Measurements from ENCODE around the gene PRICKLE2. TPM values are rescaled to one million over a fixed set of nuclear protein-coding genes. Genes with fewer than 3 reads are reported as not detected.

Gene PRICKLE2
- polyA plus RNA-seq, 3 donors: not detected

- Histone ChIP-seq H3K4me3 (replicated peaks in 1 of 3; ENCODE audit: low read depth in 2 of 3, low read length in 3 of 3) (no peak overlapping the region), H3K79me2 (ENCODE audit: insufficient read depth, low read length) (no peaks in the 10 kb centered on the region), H3K27ac (ENCODE audit: low read depth in 1 of 2, low read length in 2 of 2) (no peak overlapping the region), H3K4me2 (replicated peaks; ENCODE audit: extremely low read depth, low read length, poor library complexity, severe bottlenecking) (no peak overlapping the region), H3K9me3 (replicated peaks in 1 of 2; ENCODE audit: control insufficient read depth in 1 of 2, insufficient read depth in 1 of 2, low read length in 2 of 2) (no peaks in the 10 kb centered on the region), H3K4me1 (ENCODE audit: control insufficient read depth in 1 of 2, insufficient read depth in 2 of 2, low read length in 2 of 2) (no peaks in the 10 kb centered on the region), H3K9ac (ENCODE audit: insufficient read depth, low read length, poor library complexity, severe bottlenecking) (no peak overlapping the region), H4K20me1 (ENCODE audit: insufficient read depth, low read length) (no peaks in the 10 kb centered on the region), H2AFZ (ENCODE audit: insufficient read depth, low read depth, low read length, poor library complexity, severe bottlenecking) (no peak overlapping the region), H3K27me3 (ENCODE audit: control insufficient read depth in 2 of 2, insufficient read depth in 2 of 2, low read length in 2 of 2) (no peaks in the 10 kb centered on the region), H3K36me3 (replicated peaks in 1 of 2; ENCODE audit: control insufficient read depth in 1 of 2, insufficient read depth in 2 of 2, low read length in 2 of 2) (no peaks in the 10 kb centered on the region)
- Mint-ChIP-seq H3K4me1 (no peaks in the 10 kb centered on the region), H3K4me3 (no peak overlapping the region), H3K36me3 (no peaks in the 10 kb centered on the region), H3K27ac (no peak overlapping the region), H3K9me3 (peaks cover 0 to 7% (median 2%) of the 10 kb centered on the region in 7 donors), H3K27me3 (ENCODE audit: low read depth in 3 of 3) (peaks cover 0 to 5% (median 1%) of the 10 kb centered on the region in 3 donors)
- 93% methylated on average over 2 of the region's 3 CpGs for WGBS (ENCODE audit: insufficient coverage)
- intact Hi-C loops (cut with micrococcal nuclease): no loop called here
- TF ChIP-seq CTCF (IDR thresholded peaks at IDR 0.05): no peak
- DNase-seq: no peak
Measured at GRCh38 chr3:64251019-64251418, 25.8 kb upstream of the PRICKLE2 start.

GRCh38 chr3:64247991-64248646 is 22.9 kb upstream of the PRICKLE2 start:
- Histone ChIP-seq H3K36me3 (replicated peaks in 1 of 2; ENCODE audit: control insufficient read depth in 1 of 2, insufficient read depth in 2 of 2, low read length in 2 of 2) (no peaks in the 10 kb centered on the region), H2AFZ (ENCODE audit: insufficient read depth, low read depth, low read length, poor library complexity, severe bottlenecking) (no peak overlapping the region), H3K9me3 (replicated peaks in 1 of 2; ENCODE audit: control insufficient read depth in 1 of 2, insufficient read depth in 1 of 2, low read length in 2 of 2) (no peaks in the 10 kb centered on the region), H3K79me2 (ENCODE audit: insufficient read depth, low read length) (no peaks in the 10 kb centered on the region), H3K4me3 (replicated peaks in 1 of 3; ENCODE audit: low read depth in 2 of 3, low read length in 3 of 3) (no peak overlapping the region), H3K9ac (ENCODE audit: insufficient read depth, low read length, poor library complexity, severe bottlenecking) (no peak overlapping the region), H3K4me1 (ENCODE audit: control insufficient read depth in 1 of 2, insufficient read depth in 2 of 2, low read length in 2 of 2) (no peaks in the 10 kb centered on the region), H4K20me1 (ENCODE audit: insufficient read depth, low read length) (no peaks in the 10 kb centered on the region), H3K27ac (ENCODE audit: low read depth in 1 of 2, low read length in 2 of 2) (no peak overlapping the region), H3K4me2 (replicated peaks; ENCODE audit: extremely low read depth, low read length, poor library complexity, severe bottlenecking) (no peak overlapping the region), H3K27me3 (ENCODE audit: control insufficient read depth in 2 of 2, insufficient read depth in 2 of 2, low read length in 2 of 2) (no peaks in the 10 kb centered on the region)
- Mint-ChIP-seq H3K36me3 (no peaks in the 10 kb centered on the region), H3K27ac (no peak overlapping the region), H3K9me3 (peaks cover 0 to 7% (median 2%) of the 10 kb centered on the region in 7 donors), H3K4me1 (no peaks in the 10 kb centered on the region), H3K27me3 (ENCODE audit: low read depth in 3 of 3) (peaks cover 0 to 5% (median 1%) of the 10 kb centered on the region in 3 donors), H3K4me3 (no peak overlapping the region)
- WGBS (ENCODE audit: insufficient coverage): 100% methylated on average over 1 of the region's 4 CpGs
- intact Hi-C loops (cut with micrococcal nuclease): no loop called here
- no peak for DNase-seq
- no peak for TF ChIP-seq CTCF (IDR thresholded peaks at IDR 0.05)

Measured in CD14-positive monocyte (primary cell).